HG02884 (cell line): ENCODE data around the gene UQCC5.

Source experiments
- ATAC-seq: cut with Tn5 transposase; IDR thresholded peaks from one replicate; pipeline ENCODE4 v1.9.1; 2021; ENCODE audit warnings: mild to moderate bottlenecking, moderate library complexity; ENCODE audit not compliant: unreplicated experiment

The UQCC5 gene

GRCh38 chr3:52532838-52533622 is 3.4 kb upstream of the UQCC5 start:
- no peak for ATAC-seq

DNA sequence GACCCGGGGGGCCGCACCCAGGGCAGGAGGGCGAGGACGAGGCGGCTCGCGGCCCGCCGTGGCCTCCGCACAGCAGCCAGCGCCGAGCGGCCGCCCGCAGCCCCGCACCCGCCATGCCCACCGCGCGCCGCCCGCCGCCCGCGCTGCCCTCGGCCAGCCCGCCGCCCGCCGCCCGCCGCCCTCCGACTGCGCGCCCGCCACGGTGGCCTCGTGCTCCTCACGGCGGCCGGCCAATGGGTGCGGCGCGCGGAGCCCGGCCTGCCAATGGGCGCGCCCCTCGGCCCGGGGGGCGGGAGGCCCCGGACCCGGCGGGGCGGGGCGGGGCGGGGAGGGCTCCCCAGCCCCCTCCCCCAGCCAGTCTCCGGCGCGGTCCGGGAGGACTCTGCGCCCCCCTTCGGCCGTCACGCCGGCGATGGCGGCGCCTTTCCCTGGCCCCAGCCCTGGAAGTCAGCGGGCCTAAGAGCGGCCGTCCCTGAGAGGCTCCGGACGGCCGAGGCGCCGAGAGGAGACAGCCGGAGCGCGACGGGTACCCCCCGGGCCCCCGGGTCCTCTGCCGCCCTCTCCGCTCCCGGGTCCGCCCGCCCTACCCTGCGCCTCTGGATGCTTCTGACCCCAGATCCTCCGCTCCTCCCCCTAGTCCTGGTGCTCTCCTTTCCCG is 2.7 kb upstream of the UQCC5 start, which contains the start of gene NT5DC2:
Gene NT5DC2, minus strand, starts transcription at position 235 of the 658 bp plus-strand sequence. Its CDS starts 120 bp downstream, at position 115.
- ATAC-seq, result no peak

DNA sequence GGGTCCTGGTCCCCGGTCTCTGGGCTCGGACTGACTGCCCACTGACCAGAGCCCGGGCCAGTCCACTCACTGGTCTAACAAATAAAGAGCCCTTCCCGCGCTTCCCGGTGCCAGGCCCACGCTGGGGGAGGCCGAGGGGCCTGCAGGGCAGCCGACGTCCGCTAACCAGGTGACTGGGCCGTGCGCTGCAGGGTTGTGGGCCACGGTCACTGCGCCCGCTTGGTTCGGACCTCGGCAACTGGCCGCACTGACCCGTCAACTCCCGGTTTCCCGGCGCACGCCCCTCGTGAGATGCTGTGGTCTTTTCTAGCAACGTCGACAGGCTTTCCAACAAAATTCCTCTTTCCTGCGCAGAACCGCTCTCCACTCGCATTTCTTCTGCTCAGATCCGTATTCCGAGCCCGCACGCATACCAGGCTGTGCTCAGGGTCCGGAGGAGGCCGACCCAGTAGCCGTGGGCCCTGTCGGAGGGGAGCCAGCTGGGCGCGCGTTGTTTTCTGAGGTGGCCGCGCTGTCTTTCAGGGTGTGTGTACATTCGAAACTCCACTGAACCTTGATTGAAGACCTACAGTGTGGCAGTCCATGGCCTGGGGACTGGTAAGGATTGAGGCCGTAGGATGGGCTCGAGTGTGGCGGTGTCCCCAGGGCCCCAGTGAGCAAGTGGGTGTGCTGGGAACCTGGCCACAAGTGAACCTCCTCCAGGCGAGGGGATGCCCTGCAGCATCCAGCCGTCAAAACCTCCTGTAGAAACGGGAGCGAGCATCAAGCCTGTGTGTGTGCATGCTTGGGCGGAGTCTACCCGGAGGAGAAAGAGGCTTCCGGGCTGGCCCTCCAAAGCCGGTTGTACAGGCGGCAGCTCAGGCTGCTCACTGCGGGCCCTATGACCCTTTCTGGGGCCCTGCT is 1.9 kb upstream of the UQCC5 start:
- ATAC-seq, result no peak

- no peak for ATAC-seq
Observed at GRCh38 chr3:52535411-52536111, 844 bp upstream of the UQCC5 start.

DNA sequence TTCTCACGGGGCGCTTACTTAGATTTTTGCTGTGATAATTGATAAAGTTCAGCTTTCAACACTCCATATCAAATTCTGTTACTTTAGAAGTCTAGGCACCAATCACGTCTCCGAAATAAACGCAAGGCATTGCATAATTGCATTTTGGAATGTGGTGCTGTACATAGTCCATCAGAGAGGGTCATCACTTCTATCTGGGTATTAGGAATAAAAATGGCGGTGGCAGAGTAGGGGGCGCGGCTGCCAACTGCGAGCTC is 365 bp upstream of the UQCC5 start:
- no peak for ATAC-seq

DNA sequence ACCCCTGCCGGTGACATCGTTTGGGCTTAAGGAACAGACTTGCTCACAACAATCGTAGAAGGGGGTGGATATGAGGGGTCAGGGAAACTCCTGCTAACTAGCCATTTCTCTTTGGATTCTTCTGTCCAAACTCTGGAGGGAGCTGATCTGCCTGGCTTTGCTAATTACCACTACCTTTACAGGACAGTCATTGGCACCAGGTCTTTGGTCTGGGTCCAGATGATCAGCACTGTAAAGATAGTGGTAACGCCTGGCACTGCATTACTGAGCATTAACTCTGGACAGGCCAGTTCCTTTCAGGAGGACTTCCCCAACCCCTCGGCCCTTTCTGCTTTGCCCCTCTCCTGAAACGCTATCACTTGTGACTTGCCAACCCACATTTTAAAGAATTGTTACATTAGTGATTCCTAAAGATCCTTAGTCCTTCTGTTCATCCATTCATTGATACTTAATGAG is 788 bp downstream of the UQCC5 start:
- no peak for ATAC-seq

- ATAC-seq, result no peak
Observed at GRCh38 chr3:52537726-52538421, 1.5 kb downstream of the UQCC5 start.

GRCh38 chr3:52539010-52539653 is 2.7 kb downstream of the UQCC5 start:
- ATAC-seq, result no peak

- no peak for ATAC-seq
Observed at GRCh38 chr3:52541050-52541449, 4.6 kb downstream of the UQCC5 start.

GRCh38 chr3:52544937-52545336 is 8.5 kb downstream of the UQCC5 start:
- no peak for ATAC-seq

GRCh38 chr3:52546111-52546901 is 9.9 kb downstream of the UQCC5 start:
- ATAC-seq, result no peak

- no peak for ATAC-seq
Observed at GRCh38 chr3:52547143-52547542, 10.7 kb downstream of the UQCC5 start.

- ATAC-seq, result no peak
Observed at GRCh38 chr3:52551118-52551517, 14.7 kb downstream of the UQCC5 start.

- ATAC-seq, result no peak
Observed at GRCh38 chr3:52552089-52552488, 15.7 kb downstream of the UQCC5 start.

DNA sequence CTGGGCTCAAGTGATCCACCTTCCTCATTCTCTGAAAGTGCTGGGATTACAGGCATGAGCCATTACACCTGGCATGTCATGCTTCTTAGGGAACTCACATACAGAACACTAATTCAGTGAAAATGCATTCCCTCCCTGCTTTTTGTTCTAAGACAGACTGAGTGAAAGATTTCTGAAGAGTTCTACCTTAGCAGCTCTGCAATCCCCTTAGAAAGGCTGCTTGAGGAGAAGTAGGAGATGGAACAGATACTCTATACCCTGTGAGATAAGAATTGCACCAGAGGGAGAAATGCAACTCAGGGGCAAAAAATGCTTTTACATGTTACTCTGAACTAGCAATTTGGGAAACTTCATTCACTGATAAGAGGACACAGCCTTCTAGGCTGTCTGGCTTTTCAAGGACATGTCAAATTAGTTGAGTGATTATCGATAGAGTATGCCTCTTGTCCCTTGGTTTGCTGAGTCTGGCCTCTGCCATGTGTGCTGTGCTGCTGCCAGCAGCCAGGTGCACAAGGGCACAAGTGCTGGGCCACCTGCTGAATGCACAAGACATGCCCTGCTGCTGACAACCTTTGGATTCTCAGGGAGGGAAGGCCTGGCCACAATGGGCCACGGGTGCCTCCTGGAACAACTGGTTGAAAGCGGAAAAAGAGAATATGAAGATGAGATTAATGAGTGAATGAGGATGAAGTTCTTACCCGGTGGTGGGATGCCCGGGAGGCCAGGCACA is 17.8 kb downstream of the UQCC5 start:
- no peak for ATAC-seq

- no peak for ATAC-seq
Observed at GRCh38 chr3:52555056-52555455, 18.7 kb downstream of the UQCC5 start.

DNA sequence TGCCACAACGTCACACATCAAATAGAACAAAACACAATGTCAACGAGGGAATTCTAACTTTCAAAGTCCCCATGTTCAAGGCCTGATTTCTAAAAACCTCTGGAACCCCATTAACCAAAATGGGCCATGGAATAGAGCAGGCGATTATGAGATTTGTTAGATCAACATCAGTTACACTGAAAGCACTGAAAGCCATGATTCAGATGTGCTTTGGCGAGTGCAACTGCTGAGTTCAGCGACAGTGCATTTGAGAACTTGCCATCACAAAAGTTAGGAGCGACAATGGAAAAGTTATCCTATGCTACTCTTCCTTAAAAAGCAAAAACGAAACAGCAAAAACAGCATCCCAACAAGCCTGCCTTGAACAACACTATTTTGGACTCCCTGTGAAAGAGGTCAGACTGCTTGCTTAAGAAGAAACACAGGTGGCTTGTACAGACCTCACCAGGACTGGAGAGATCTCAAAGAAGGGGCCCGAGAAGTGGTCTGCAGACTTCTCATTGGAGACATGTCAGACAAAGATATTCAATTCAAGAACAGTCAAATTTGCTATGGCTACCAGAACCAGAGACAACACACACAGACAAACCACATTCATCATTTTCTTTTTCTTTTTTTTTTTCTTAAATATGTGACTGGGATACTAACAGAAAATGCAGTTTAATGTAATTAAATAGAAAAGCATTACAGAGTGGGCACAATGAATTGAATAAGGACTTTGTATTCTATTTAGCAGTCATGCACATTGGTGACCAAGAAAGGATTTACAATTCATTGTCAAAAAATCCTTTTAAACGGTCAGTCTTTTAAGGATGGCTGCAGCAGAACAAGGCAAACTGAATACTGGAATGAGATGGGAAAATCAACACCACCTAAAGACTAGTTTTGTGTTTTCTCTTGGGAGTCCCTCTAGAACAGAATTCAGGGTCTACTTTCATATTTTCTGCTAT is 20.9 kb downstream of the UQCC5 start:
- ATAC-seq, result no peak
